K562 (cell line): ENCODE measurements around the gene COPB2. TPM values are rescaled to one million over a fixed set of nuclear protein-coding genes. Genes with fewer than 3 reads are reported as not detected.
A peak's percentile ranks its signal among the peaks of the same experiment; 100 is the strongest.

Experiments used
- BCOR ChIP-seq: fragments of 450-650 bp; IDR thresholded peaks from 2 replicates; pipeline ENCODE4 v1.6.1; 2016
- CEBPG ChIP-seq, 3 experiments: fragments of 200-800 bp in 1 of 3; sonication (Bioruptor generic) in 1 of 3; sonication (generic) in 1 of 3; formaldehyde crosslinking in 1 of 3; IDR thresholded peaks in 2 of 3; conservative IDR thresholded peaks in 1 of 3; 2 replicates each; pipeline versions ENCODE4 v1.6.1 to v1.8.0; 2016 to 2022; ENCODE audit warnings: missing compliant biosample characterization in 2 of 3, missing genetic modification characterization in 2 of 3, mild to moderate bottlenecking in 1 of 3, missing genetic modification reagents in 1 of 3
- CREB5 ChIP-seq: fragments of 250-450 bp; sonication (Bioruptor Pico); IDR thresholded peaks from 2 replicates; pipeline ENCODE4 v1.5.0; 2020; ENCODE audit warnings: mild to moderate bottlenecking
- CTCF ChIP-seq, 3 experiments: IDR thresholded peaks in 2 of 3; conservative IDR thresholded peaks in 1 of 3; 2 replicates each; pipeline ENCODE4 v1.5.1; 2011 to 2012; ENCODE audit warnings: low read length in 3 of 3, mild to moderate bottlenecking in 3 of 3, control low read depth in 2 of 3, improper control_type of control experiment in 1 of 3, inconsistent platforms in 1 of 3, low read depth in 1 of 3, mixed read lengths in 1 of 3, moderate library complexity in 1 of 3; ENCODE audit not compliant: insufficient read depth in 2 of 3
- E2F4 ChIP-seq: sonication (generic); formaldehyde crosslinking; IDR thresholded peaks from 2 replicates; pipeline ENCODE4 v1.8.0; 2022; ENCODE audit warnings: mild to moderate bottlenecking, low read depth, missing genetic modification reagents
- E2F5 ChIP-seq: sonication (generic); formaldehyde crosslinking; IDR thresholded peaks from 2 replicates; pipeline ENCODE4 v1.8.0; 2022; ENCODE audit warnings: mild to moderate bottlenecking, missing genetic modification reagents
- HCFC1 ChIP-seq: IDR thresholded peaks from 2 replicates; pipeline ENCODE4 v1.6.1; 2012; ENCODE audit warnings: low read depth, low read length, improper control_type of control experiment
- HMG20B ChIP-seq: fragments of 250-450 bp; sonication (Bioruptor Pico); IDR thresholded peaks from 2 replicates; pipeline ENCODE4 v1.5.0; 2021; ENCODE audit warnings: mild to moderate bottlenecking
- JUN ChIP-seq, 2 experiments: sonication (generic) in 1 of 2; formaldehyde crosslinking in 1 of 2; IDR thresholded peaks; 2 replicates each; pipeline versions ENCODE4 v1.6.1 to v1.8.0; 2012 to 2022; ENCODE audit warnings: borderline replicate concordance in 2 of 2, mild to moderate bottlenecking in 2 of 2, improper control_type of control experiment in 1 of 2, low read depth in 1 of 2, low read length in 1 of 2, missing genetic modification reagents in 1 of 2
- KLF16 ChIP-seq: IDR thresholded peaks from 2 replicates; pipeline ENCODE4 v1.6.1; 2016; ENCODE audit warnings: antibody characterized with exemption
- RCOR1 ChIP-seq, 2 experiments: IDR thresholded peaks; 2 replicates each; pipeline ENCODE4 v1.6.1; 2012; ENCODE audit warnings: low read depth in 2 of 2, low read length in 2 of 2, borderline replicate concordance in 1 of 2, improper control_type of control experiment in 1 of 2
- SMARCA4 ChIP-seq: fragments of 450-650 bp; IDR thresholded peaks from 2 replicates; pipeline ENCODE4 v1.6.1; 2016
- YY1 ChIP-seq, 3 experiments: IDR thresholded peaks; 2 replicates each; pipeline ENCODE4 v1.6.1; 2011; ENCODE audit warnings: low read length in 2 of 3, mild to moderate bottlenecking in 2 of 3, moderate library complexity in 2 of 3, borderline replicate concordance in 1 of 3, control low read depth in 1 of 3, low read depth in 1 of 3; ENCODE audit not compliant: insufficient read depth in 3 of 3, insufficient replicate concordance in 2 of 3, control insufficient read depth in 1 of 3, insufficient read length in 1 of 3; ENCODE audit errors: extremely low read depth in 1 of 3
- ZBED1 ChIP-seq: IDR thresholded peaks from 2 replicates; pipeline ENCODE4 v1.6.1; 2014
- ZBTB9 ChIP-seq: fragments of 450-650 bp; formaldehyde crosslinking; IDR thresholded peaks from 2 replicates; pipeline ENCODE4 v1.4.0; 2020; ENCODE audit warnings: mild to moderate bottlenecking, moderate library complexity
- ZNF589 ChIP-seq: fragments of 200-800 bp; sonication (Bioruptor generic); IDR thresholded peaks from 2 replicates; pipeline ENCODE4 v1.6.1; 2016; ENCODE audit warnings: low read depth, missing genetic modification characterization, missing compliant biosample characterization
- ZNF740 ChIP-seq, 3 experiments: fragments of 200-800 bp in 1 of 3; sonication (Bioruptor generic) in 1 of 3; sonication (generic) in 1 of 3; formaldehyde crosslinking in 1 of 3; IDR thresholded peaks; 2 replicates each; pipeline versions ENCODE4 v1.6.1 to v1.8.0; 2016 to 2022; ENCODE audit warnings: mild to moderate bottlenecking in 2 of 3, missing compliant biosample characterization in 2 of 3, missing genetic modification characterization in 2 of 3, missing genetic modification reagents in 1 of 3
- polyA plus RNA-seq, 8 experiments: library from polyadenylated mRNA; depleted of rRNA in 4 of 8; stranded (reverse) in 5 of 8; unstranded in 3 of 8; fragments of >200 nt; fragmentation: Nextera tagmentation in 2 of 8; fragmentation: Illumina TruSeq in 1 of 8; extraction: Ambion mirVana in 2 of 8; extraction: Trizol in 1 of 8; gene quantifications; 2 replicates each; pipeline versions ENCODE4 v1.2.1 to v1.2.3, GENCODE V29; 2011 to 2014; ENCODE audit warnings: inconsistent platforms in 1 of 8, missing spikeins in 1 of 8
- total RNA-seq, 7 experiments: library from RNA; depleted of rRNA in 6 of 7; stranded (reverse); fragments of >200 nt in 6 of 7; fragmentation: Illumina TruSeq in 2 of 7; extraction: Trizol in 2 of 7; gene quantifications; 2 replicates each; pipeline versions ENCODE4 v1.2.1 to v1.2.3, GENCODE V29; 2011 to 2021; ENCODE audit warnings: low replicate concordance in 1 of 7

The COPB2 gene
- total and polyA plus RNA-seq, 9 of the 15 experiments (the other 6 are each of a cell fraction or from before 2014, with no cell fraction given): 64.3 to 189 (median 130) TPM

- TF ChIP-seq CREB5 (CRISPR knock-in tag) (no peak), RCOR1 (IDR thresholded peaks at IDR 0.05; ENCODE audit: borderline replicate concordance in 1 of 2, low read depth in 2 of 2, low read length in 2 of 2) (peak; percentile 8 to 82; a peak in 2 of 4 replicates), BCOR (no peak), SMARCA4 (0 out of 2 replicates have a peak, but pooled peaks have one; percentile 25), HMG20B (CRISPR knock-in tag) (no peak), ZNF589 (no peak), E2F5 (CRISPR knock-in tag) (no peak), KLF16 (peak; percentile 69), ZBTB9 (CRISPR knock-in tag) (0 out of 2 replicates have a peak, but pooled peaks have one; percentile 44), CTCF (IDR thresholded peaks at IDR 0.05 in 2 of 3, conservative IDR thresholded peaks at IDR 0.05 in 1 of 3; ENCODE audit: insufficient read depth in 2 of 3, low read depth in 1 of 3, low read length in 3 of 3) (peak; percentile 99 to 100 (median 100)), HCFC1 (peak; percentile 28), E2F4 (CRISPR knock-in tag) (0 out of 2 replicates have a peak, but pooled peaks have one; percentile 8), JUN (IDR thresholded peaks at IDR 0.05; ENCODE audit: borderline replicate concordance, low read depth, low read length) (peak; percentile 26; the same call in 1 of the 2 replicates), JUN (CRISPR knock-in tag; IDR thresholded peaks at IDR 0.05; ENCODE audit: borderline replicate concordance) (0 out of 2 replicates have a peak, but pooled peaks have one; percentile 72), YY1 (IDR thresholded peaks at IDR 0.05; ENCODE audit: borderline replicate concordance in 1 of 3, control insufficient read depth in 1 of 3, extremely low read depth in 1 of 3, insufficient read depth in 3 of 3, insufficient read length in 1 of 3, insufficient replicate concordance in 2 of 3, low read depth in 1 of 3, low read length in 2 of 3) (peak in 2 of 3 experiments; percentile 50 to 54), CEBPG (CRISPR knock-in tag; IDR thresholded peaks at IDR 0.05) (peak; percentile 59; the same call in 1 of the 2 replicates), CEBPG (tag; conservative IDR thresholded peaks at IDR 0.05 in 1 of 2, IDR thresholded peaks at IDR 0.05 in 1 of 2) (no peak), ZBED1 (peak; percentile 71; the same call in 1 of the 2 replicates), ZNF740 (CRISPR knock-in tag; IDR thresholded peaks at IDR 0.05) (peak; percentile 98), ZNF740 (tag; IDR thresholded peaks at IDR 0.05) (peak in 1 of 2 experiments; percentile 73; a peak in 2 of 4 replicates)
These were observed 60.0 kb downstream of the COPB2 start (continued) for GRCh38 chr3:139329364-139329850.
